Nephron (organoid): ENCODE data around the gene NOS1.

Source experiments
- H3K27ac Mint-ChIP-seq, 3 experiments: 2 replicates each; pipeline ENCODE4 v1.8.0; 2020; ENCODE audit warnings: mixed read lengths in 3 of 3, mild to moderate bottlenecking in 2 of 3, moderate library complexity in 1 of 3
- H3K27me3 Mint-ChIP-seq: 2 replicates; pipeline ENCODE4 v1.8.0; 2021; ENCODE audit warnings: low read depth, mild to moderate bottlenecking, moderate library complexity, mixed read lengths
- H3K36me3 Mint-ChIP-seq: 2 replicates; pipeline ENCODE4 v1.8.0; 2020; ENCODE audit warnings: low read depth, mixed read lengths
- H3K4me1 Mint-ChIP-seq: 2 replicates; pipeline ENCODE4 v1.8.0; 2020; ENCODE audit warnings: mixed read lengths
- H3K4me3 Mint-ChIP-seq, 3 experiments: 2 replicates each; pipeline ENCODE4 v1.8.0; 2020; ENCODE audit warnings: mild to moderate bottlenecking in 3 of 3, mixed read lengths in 3 of 3, moderate library complexity in 2 of 3
- H3K9me3 Mint-ChIP-seq: 2 replicates; pipeline ENCODE4 v1.8.0; 2020; ENCODE audit warnings: mixed read lengths
- TF ChIP-seq, protein P1 (sequence below), 3 experiments: fragments of 200-600 bp; sonication (generic); IDR thresholded peaks; one replicate each; pipeline ENCODE4 v1.5.0; 2021; ENCODE audit warnings: antibody characterized with exemption in 3 of 3; ENCODE audit not compliant: unreplicated experiment in 3 of 3

NOS1 gene

DNA sequence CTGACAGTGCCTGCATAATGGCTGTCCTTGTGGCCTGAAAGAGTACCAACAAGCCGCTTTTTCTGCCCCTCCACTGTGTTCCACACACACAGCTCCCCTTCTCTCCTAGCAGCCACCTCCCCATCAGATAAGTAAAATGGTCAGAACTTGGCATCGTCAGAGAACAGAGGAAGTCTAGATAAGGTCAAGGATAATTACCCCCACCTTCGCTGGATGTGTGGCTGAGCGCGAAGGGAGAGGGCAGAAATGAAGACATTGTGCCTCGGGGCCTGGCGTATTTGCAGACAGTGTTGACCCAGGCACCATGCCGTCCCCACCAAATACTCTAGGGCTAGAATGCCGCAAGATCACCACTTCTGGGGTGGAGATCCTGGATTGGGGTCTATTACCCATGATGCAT, 201.8 kb downstream of the NOS1 start:
- no peaks in the 10 kb centered on the region for H3K9me3 Mint-ChIP-seq
- TF ChIP-seq, protein P1, sequence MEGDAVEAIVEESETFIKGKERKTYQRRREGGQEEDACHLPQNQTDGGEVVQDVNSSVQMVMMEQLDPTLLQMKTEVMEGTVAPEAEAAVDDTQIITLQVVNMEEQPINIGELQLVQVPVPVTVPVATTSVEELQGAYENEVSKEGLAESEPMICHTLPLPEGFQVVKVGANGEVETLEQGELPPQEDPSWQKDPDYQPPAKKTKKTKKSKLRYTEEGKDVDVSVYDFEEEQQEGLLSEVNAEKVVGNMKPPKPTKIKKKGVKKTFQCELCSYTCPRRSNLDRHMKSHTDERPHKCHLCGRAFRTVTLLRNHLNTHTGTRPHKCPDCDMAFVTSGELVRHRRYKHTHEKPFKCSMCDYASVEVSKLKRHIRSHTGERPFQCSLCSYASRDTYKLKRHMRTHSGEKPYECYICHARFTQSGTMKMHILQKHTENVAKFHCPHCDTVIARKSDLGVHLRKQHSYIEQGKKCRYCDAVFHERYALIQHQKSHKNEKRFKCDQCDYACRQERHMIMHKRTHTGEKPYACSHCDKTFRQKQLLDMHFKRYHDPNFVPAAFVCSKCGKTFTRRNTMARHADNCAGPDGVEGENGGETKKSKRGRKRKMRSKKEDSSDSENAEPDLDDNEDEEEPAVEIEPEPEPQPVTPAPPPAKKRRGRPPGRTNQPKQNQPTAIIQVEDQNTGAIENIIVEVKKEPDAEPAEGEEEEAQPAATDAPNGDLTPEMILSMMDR (IDR thresholded peaks at IDR 0.05; ENCODE audit: unreplicated experiment in 3 of 3), result no peak
- no peak overlapping the region for H3K4me3 Mint-ChIP-seq
- H3K27me3 Mint-ChIP-seq, result no peaks in the 10 kb centered on the region
- peak overlapping the region in 1 of 3 experiments; percentile 10 for H3K27ac Mint-ChIP-seq
- peaks cover 6% of the 10 kb centered on the region for H3K4me1 Mint-ChIP-seq
- peaks cover 81% of the 10 kb centered on the region for H3K36me3 Mint-ChIP-seq

DNA sequence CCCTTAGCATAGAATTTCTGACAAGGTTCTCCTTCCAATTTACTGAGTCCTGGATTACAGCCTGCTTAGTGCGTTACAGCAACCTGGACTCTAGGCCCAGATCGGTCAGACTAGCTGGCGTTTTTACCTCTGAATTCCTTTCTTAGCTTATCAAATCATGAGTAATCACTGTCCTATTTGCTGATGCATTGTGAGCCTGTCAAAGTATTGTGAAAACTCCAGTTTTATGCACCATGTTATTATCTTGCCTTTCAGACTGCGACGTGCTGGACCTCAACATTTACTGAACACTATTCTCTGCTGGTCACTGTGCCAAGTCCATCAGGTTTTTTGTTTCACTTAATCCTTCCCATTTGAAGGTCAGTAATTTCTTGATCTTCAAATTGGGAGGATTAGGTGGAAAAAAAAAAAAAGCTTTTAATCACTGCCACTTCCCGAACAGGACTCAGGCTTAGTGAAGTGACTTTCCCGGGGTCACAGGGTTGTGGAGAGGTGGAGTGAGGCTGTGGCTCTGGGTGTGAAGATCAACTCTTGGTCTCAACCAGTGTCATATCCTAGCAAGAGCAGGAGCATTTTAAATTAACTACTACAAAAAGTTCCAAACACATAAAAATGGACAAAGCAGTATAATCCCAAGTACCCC, 202.4 kb downstream of the NOS1 start:
- peaks cover 84% of the 10 kb centered on the region for H3K36me3 Mint-ChIP-seq
- H3K4me1 Mint-ChIP-seq, result peaks cover 6% of the 10 kb centered on the region
- TF ChIP-seq, protein P1 (IDR thresholded peaks at IDR 0.05; ENCODE audit: unreplicated experiment in 3 of 3), result no peak

More for the DNA sequence above, 202.4 kb downstream of the NOS1 start:
- H3K4me3 Mint-ChIP-seq, result no peak overlapping the region
- peak overlapping the region in 1 of 3 experiments; percentile 10 for H3K27ac Mint-ChIP-seq
- no peaks in the 10 kb centered on the region for H3K9me3 Mint-ChIP-seq
- H3K27me3 Mint-ChIP-seq, result no peaks in the 10 kb centered on the region
